Adrenal gland (tissue), 5 donors: ENCODE results near the gene NIP7.
"Not testable (repeated sequence)": the region's sequence is repeated elsewhere in the genome, so short reads cannot be mapped to it uniquely, and the experiment has no call there.

Experiments used
- CTCF ChIP-seq, 6 experiments: fragments of 450-650 bp in 4 of 6; fragments of 200-600 bp in 2 of 6; sonication (generic) in 1 of 6; IDR thresholded peaks; 1 replicate in 5 of 6; 2 replicates in 1 of 6; pipeline versions ENCODE4 v1.5.1 to v1.8.0; 2016 to 2021; ENCODE audit warnings: antibody characterized with exemption in 6 of 6, mild to moderate bottlenecking in 2 of 6, moderate library complexity in 1 of 6
- POLR2A ChIP-seq, 2 donors: fragments of 450-650 bp; IDR thresholded peaks; one replicate each; pipeline ENCODE4 v1.6.1; 2017; ENCODE audit warnings: antibody characterized with exemption in 2 of 2, mild to moderate bottlenecking in 2 of 2, moderate library complexity in 1 of 2
- donor health status: DM: no; HTN: no; CAD: no.

DNA sequence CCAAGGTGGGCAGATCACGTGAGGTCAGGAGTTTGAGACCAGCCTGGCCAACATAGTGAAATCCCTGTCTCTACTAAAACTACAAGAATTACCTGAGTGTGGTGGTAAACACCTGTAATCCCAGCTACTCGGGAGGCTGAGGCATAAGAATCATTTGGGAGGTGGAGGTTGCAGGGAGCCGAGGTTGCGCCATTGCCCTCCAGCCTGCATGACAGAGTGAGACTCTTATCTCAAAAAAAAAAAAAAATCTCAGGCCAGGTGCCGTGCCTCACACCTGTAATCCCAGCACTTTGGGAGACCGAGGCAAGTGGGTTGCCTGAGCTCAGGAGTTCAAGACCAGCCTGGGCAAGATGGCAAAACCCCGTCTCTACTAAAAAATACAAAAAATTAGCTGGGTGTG is 42.8 kb upstream of the NIP7 start:
- not testable (repeated sequence) for TF ChIP-seq CTCF, POLR2A (IDR thresholded peaks at IDR 0.05)
